Activated CD4-positive, alpha-beta T cell treated with anti-CD3 and anti-CD28 coated beads, Interleukin-2, amount 50 U/mL, for 48 hours (primary cell): ENCODE results near the gene CHP2.
"Not testable (repeated sequence)": the region's sequence is repeated elsewhere in the genome, so short reads cannot be mapped to it uniquely, and the experiment has no call there.

Experiments
- DNase-seq, 2 experiments: peaks; one replicate each; pipeline ENCODE4 v3.0.0-alpha.2; 2020

Gene CHP2

GRCh38 chr16:23748630-23749029 is 6.2 kb upstream of the CHP2 start:
- no peak for DNase-seq

GRCh38 chr16:23751053-23751452 is 3.8 kb upstream of the CHP2 start:
- DNase-seq, result not testable (repeated sequence)

GRCh38 chr16:23753908-23754593 is 775 bp upstream of the CHP2 start:
- no peak for DNase-seq

- DNase-seq, result no peak
Measured at GRCh38 chr16:23755484-23755809, 621 bp downstream of the CHP2 start.

- DNase-seq, result no peak
Measured at GRCh38 chr16:23757116-23757515, 2.3 kb downstream of the CHP2 start.

GRCh38 chr16:23757937-23758619 is 3.3 kb downstream of the CHP2 start:
- DNase-seq, result no peak

- no peak for DNase-seq
Measured at GRCh38 chr16:23765933-23766332, 11.1 kb downstream of the CHP2 start.

- DNase-seq, result no peak
Measured at GRCh38 chr16:23768581-23768980, 13.8 kb downstream of the CHP2 start.

- DNase-seq, result no peak
Measured at GRCh38 chr16:23771027-23771426, 16.2 kb downstream of the CHP2 start.

GRCh38 chr16:23771642-23772041 is 16.8 kb downstream of the CHP2 start:
- no peak for DNase-seq

GRCh38 chr16:23773339-23773738 is 18.5 kb downstream of the CHP2 start:
- no peak for DNase-seq

GRCh38 chr16:23781176-23781575 is 26.4 kb downstream of the CHP2 start:
- DNase-seq, result no peak

GRCh38 chr16:23784811-23785447 is 30.1 kb downstream of the CHP2 start:
- no peak for DNase-seq

GRCh38 chr16:23785842-23786241 is 31.0 kb downstream of the CHP2 start:
- DNase-seq, result no peak

- no peak for DNase-seq
Measured at GRCh38 chr16:23786964-23787561, 32.2 kb downstream of the CHP2 start.

GRCh38 chr16:23788685-23789084 is 33.9 kb downstream of the CHP2 start:
- no peak for DNase-seq

- no peak for DNase-seq
Measured at GRCh38 chr16:23795378-23795777, 40.6 kb downstream of the CHP2 start.

- no peak for DNase-seq
Measured at GRCh38 chr16:23796941-23797340, 42.1 kb downstream of the CHP2 start.

GRCh38 chr16:23801378-23801777 is 46.6 kb downstream of the CHP2 start:
- peak; percentile 84 to 86 for DNase-seq

- DNase-seq, result no peak
Measured at GRCh38 chr16:23802776-23803175, 48.0 kb downstream of the CHP2 start.

GRCh38 chr16:23803591-23804123 is 48.8 kb downstream of the CHP2 start:
- DNase-seq, result peak; percentile 69 to 79

GRCh38 chr16:23807028-23807427 is 52.2 kb downstream of the CHP2 start:
- no peak for DNase-seq
